HG03520 (cell line): ENCODE data around the gene FAM20C.
"Not testable (repeated sequence)": the region's sequence is repeated elsewhere in the genome, so short reads cannot be mapped to it uniquely, and the experiment has no call there.

ENCODE experiments used
- ATAC-seq: cut with Tn5 transposase; IDR thresholded peaks from one replicate; pipeline ENCODE4 v1.9.1; 2021; ENCODE audit warnings: mild to moderate bottlenecking, moderate library complexity; ENCODE audit not compliant: unreplicated experiment

Gene FAM20C

DNA sequence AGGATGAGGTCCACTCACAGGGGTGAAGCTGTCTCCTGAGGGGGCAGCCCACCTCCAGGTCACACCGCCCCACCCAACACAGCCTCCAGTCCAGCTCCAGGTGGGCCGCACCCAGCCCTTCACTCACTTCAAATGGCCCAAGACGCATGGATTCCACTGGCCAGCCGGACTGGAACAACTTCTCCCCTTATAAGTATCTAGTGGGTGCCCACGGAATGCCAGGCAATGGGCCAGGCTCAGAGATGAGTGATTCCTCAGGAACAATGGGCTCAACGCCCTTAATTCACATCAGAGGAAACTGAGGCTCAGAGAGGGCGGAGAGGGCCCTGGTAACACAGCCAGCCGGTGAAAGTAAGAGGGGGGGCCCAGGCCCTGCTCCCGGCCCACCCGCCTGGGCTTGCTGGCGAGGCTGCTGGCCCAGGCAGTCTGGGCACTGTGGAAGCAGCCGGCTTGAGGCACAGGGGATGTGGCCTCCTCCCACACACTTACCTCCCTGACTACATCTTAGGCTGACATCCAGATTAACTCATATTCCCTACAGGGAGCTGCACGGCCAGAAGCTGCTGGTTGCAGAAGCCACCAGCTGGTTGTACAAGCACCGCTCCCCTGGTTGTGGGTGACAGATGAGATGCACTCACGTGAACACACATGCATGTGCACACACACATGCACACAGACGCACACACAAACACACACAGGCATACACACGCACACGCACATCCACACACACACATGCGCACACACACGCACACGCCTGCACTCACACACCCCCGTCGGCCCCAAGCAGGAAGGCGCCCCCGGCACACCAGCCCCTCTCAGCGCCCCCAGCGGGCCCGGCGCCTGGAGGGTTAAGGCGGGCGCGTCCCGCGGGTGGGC is 1.0 kb upstream of the FAM20C start:
- no peak for ATAC-seq

GRCh38 chr7:192701-193480 is 520 bp downstream of the FAM20C start:
- no peak for ATAC-seq

DNA sequence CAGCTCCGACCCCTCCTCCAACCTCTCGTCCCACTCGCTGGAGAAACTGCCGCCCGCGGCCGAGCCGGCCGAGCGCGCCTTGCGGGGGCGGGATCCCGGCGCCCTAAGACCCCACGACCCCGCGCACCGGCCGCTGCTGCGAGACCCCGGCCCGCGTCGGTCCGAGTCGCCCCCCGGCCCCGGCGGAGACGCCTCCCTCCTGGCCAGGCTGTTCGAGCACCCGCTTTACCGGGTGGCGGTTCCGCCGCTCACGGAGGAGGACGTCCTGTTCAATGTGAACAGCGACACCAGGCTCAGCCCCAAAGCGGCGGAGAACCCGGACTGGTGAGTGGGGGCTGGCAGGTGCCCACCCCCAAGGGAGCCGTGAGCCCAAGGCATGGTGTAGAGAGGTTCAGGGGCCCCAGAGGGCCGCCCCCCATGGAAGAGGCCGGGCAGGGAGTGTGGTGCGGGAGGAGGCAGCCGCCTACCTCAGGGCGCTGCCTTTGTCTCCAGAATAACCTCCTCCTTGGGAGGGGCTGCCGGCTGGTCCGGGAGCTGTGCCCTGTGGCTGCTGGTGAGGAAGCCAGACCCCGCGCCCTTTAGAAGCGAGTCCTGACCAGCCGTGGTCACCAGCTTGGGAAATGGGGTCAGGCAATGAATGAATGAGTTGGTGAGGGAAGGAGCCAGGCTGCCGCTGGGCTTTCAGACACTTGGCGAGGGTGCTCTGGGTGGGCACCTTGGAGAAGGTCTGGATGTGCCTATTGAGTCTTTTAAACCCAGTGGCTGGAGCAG is 1.3 kb downstream of the FAM20C start:
- ATAC-seq = no peak

GRCh38 chr7:194252-195009 is 2.1 kb downstream of the FAM20C start:
- no peak for ATAC-seq

- no peak for ATAC-seq
These were observed 2.8 kb downstream of the FAM20C start for GRCh38 chr7:195010-195829.

GRCh38 chr7:195830-196128 is 3.4 kb downstream of the FAM20C start:
- no peak for ATAC-seq

DNA sequence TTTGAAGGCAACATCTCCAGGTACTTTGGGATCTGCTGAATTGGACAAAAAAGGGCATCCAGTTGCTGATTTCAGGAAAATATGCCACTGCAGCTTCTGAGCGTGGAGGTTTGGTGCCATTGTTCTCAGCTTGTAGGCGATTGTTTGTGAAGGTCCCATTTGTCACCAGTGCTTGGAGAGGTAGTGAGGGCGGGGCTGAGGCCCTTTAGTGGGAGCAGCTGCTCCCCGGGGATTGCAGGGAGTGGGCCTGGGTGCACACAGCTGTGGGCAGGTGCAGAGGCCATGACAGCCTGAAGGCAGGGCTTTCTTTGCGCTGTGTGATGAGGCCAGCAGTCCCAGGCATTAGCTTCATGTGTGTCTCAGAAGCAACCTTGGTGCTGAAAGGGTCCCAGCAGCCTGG is 3.9 kb downstream of the FAM20C start:
- no peak for ATAC-seq

DNA sequence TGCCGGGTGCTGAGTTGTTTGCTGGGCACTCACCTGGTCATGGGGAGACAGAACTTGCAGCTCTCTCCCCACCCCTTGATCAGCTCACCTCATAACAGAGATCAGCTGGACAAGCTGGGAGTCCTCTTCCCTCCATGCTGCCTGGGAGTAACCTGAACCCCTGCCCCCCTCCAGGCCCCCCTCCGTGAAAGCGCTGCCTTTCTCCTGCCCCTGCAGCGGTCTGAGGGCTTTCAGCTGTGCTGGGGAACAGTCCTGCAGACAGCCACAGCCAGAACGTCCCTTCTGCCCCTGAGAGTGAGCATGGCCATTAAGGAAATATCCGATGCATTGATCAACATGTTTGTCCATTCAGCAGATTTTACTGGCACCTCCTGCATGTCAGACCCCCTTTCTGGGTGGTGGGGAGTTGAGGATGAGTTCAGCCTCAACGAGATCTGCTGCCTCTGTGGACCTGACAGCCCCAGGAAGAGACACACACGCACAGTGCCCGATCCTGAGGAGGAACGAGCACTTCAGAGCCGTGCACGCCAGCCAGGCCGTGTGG is 4.5 kb downstream of the FAM20C start:
- ATAC-seq = no peak

- ATAC-seq = no peak
These were observed 5.3 kb downstream of the FAM20C start for GRCh38 chr7:197413-198335.

DNA sequence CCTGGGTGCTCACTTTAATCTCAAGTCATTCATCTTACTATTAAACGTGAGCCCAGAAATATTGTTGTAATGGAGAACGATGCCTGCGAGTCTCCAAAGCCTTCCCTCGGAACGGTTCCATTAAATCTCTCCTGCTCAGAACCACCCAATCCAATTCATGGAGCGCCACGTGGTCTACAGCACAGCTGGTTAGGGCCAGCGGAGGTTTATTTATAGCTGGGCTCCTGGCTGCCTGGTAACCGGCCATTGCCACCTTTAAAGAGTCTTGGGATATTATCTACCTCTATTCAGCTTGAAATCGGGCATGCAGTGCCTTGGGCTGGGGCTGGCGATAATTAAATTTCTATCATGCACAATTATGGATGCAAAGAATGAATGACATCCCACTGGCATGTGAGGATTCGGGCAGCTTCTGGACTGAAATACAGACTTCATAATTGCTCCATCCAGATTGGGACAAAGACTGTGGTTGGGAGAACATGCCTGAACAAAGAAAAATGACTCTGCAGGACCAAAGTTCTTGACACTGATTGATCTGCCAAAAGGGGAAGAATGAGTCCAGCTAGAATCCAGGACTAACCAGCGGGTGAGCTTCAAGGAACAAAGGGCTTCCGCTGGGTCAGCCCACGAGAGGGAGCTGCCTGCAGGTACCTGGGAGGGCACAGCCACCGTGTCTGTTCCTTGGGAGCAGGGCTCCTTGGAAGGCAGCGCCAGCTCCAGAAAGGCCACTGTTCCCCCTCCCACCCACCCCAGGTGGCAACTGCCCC is 7.3 kb downstream of the FAM20C start:
- ATAC-seq = no peak

- no peak for ATAC-seq
These were observed 7.9 kb downstream of the FAM20C start for GRCh38 chr7:200290-200689.

DNA sequence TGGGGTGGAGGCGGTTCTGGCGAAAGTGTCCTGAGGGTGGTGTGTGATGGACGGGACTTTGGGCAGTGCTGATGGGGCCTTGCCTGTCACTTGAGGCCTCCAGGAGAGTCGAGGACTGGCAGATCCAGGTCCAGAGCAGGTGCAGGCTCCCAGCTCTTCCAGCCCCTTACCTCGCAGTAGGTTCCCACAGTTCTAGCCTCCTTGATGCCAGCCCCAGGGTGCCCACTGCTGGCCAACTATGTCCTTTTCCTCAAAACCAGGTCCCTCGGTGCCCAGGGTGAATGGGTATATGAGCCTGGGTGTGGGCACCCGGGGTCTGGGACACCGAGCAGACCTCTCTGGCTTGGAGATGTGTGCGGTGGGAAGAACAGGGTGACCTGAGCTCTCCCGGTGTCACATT is 8.3 kb downstream of the FAM20C start:
- ATAC-seq = no peak

DNA sequence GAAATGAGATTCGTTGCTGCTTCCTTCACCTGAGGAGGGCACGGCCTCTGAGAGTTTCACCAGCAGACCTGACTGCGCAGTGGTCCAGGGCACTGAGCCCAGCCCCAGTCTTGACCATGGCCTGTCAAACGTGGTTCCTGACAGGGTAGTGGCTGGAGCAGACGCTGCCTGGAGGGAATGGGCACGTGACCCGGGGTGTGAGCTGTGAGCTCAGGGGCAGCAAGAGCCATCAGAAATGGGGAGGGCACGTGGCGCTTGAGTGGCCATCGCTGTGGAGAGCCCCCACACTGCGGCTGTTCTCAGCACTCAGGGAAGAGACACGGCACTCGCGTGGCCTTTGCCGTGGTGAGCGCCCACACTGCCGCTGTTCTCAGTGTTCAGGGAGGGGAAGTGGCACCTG is 12.0 kb downstream of the FAM20C start:
- no peak for ATAC-seq

DNA sequence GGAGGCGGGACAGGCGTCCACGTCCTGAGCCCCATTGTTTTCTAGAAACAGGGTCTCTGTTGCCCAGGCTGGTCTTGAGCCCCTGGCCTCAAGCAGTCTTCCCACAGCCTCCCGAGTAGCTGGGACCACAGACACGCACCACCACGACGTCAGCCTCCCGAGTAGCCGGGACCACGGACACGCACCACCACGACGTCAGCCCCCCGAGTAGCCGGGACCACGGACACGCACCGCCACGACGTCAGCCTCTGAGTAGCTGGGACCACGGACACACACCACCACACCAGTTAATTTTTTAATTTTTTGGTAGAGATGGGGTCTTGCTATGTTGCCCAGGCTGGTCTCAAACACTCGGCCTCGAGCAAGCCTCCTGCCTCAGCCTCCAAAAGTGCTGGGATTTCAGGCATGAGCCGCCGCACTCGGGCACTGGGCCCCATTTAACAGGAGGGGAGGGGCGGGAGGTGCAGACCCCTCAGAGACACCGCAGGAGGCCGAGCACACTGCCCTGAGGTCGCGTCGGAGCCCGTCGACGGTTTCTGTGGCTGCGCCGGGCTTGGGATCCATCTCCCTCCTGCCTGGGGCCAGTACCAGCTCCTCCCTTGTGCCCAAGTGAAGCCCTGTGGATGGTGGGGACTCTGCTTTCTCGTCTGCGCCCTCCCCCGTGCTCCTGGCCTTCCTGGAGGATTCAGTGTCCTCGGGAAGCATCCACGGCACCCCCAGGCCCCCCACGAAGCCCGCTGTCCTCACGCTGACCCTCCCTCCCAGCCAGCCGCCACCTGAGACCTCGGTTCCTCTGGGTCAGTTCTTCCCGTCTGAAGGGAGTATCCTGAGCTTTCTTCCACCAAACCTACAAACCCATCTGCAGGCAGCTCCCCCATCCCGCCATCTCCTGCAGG is 13.0 kb downstream of the FAM20C start:
- ATAC-seq = no peak

- ATAC-seq = not testable (repeated sequence)
These were observed 14.0 kb downstream of the FAM20C start for GRCh38 chr7:206351-206750.

- no peak for ATAC-seq
These were observed 15.2 kb downstream of the FAM20C start for GRCh38 chr7:207418-208129.
